SIG-M5 (cell line): Measurements from ENCODE around the gene TBL1X.

Experiments used
- DNase-seq: peaks from one replicate; lab custom pipeline; 2025; lab: John Stamatoyannopoulos, UW

Gene TBL1X

DNA sequence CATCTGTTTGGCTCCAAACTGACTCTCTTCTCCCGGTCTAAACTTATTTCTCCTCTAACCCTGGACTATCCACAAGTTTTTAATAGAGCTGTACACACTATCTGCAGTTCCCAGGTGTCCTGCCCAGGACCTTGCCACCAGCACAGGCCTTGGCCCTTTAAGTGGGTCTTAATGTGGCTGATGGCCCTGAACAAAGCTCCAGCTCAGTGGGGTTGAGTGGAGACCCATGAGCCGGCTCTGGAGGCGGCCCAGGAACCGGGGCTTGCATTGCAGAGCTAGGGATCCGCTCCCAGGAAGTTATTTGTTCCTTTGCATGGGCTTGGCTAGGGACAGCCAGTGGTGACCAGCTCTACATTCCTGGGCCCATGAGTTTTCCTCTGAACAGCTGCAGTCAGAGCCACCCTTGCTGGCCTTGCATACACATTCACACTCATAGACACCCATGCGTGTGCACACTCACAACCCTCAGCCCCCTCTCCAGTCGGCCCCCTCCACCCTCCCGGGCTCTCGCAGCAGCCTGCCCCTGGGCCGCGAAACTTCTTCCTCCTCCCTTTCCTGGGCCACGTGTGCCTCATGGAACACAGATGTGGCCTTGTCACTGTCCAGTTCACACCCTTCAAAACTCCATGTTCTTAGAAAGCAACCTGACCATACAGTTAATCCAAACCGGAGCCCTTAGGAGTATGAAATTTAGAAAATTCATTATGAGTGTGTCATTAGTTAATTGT lies 242.6 kb downstream of the TBL1X start:
- no peak for DNase-seq

DNA sequence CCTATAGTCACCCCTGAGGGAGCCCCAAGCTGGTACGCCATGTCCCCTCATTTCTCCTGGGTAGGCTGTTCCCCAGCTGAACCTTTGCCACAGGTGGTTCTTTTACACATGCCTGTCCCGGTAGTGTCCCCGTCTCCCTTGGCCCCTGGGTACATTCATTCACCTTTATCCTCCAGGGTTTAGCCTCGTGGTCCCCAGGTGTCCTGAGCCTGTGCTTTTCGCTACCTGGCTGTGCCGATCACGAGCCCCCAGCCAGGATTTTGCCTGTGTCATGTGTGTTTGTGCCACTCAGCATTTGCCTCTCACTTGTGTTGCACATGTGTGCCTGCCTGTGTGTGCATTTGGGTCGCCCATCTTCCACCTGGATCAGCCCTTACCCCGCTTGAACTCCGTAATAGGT lies 243.2 kb downstream of the TBL1X start:
- DNase-seq = no peak

GRCh38 chrX:9708923-9709553 lies 244.2 kb downstream of the TBL1X start:
- DNase-seq = no peak

DNA sequence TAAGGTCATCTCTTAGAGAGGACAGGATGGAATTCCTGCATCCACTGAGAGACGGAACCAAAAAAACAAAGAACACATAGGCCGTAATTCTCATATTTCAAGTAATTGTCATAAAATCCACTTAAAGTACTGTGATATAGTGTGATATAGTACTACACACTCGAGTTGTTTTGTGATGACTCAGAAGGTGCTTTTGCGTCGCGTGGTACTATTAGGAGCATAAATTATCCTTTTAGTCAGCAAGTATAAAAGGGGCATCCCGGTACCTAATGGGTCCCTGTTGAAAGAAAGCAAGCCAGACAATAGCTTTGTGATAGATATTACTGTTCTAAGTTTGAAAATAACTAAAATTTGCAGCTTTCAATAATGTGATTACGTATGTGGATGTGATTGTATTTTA lies 245.5 kb downstream of the TBL1X start:
- no peak for DNase-seq

DNA sequence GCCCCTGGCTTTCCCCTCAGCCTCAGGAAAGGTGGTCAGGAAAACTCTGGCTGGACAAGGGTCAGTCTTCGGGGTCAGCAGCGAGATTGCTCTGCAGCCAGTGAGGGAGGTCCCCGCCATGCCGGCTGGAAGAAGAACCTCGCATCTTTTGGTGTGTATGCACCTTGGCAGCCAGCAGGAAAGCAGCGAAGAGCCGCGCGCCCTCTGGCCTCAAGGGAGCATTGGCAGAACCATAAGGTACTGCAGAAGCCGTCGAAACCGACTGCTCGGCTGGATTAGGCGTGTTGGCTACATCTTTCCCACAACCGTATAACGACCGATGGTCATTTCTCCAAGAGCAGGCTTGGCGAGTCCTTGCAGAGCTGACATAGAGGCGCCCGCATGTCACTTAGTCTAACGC lies 252.5 kb downstream of the TBL1X start:
- DNase-seq = no peak

GRCh38 chrX:9724711-9725110 lies 259.9 kb downstream of the TBL1X start:
- no peak for DNase-seq

- DNase-seq = no peak
These were observed 263.4 kb downstream of the TBL1X start for GRCh38 chrX:9728261-9728660.

DNA sequence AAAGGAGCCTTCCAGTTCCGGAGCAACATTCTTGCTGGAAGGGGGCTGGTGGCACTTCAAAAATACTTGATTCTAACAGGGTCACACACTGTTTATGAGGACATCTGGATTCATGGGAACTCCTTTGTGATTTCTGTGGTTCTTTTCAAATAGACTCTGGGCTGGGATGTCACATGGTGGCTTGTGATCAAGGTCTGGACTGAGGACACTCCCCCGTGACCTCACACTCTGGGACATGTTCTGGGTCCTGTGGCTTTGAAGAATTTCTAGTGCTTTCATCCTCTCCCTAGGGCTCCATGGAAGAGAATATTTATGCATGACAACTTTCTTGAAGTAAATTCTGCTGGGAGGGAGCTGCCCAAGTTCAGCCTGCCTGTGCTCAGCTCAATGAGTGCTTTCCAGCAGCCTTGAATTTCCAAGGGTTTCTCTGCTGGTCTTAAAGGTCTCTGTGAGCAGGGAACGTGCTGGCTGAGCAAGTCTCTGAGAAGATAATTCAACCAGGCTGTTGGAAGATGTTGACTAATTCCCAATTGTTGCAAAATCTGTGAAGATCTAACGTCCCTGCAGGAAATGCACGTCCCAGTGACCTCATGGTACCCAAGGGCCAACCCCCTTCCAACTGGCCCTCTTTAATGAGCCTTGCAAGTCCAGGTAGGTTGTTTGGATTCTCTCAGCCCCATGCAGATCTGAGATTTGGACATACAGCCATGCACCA lies 264.5 kb downstream of the TBL1X start:
- DNase-seq = no peak

- no peak for DNase-seq
These were observed 265.2 kb downstream of the TBL1X start for GRCh38 chrX:9730078-9730477.

- no peak for DNase-seq
These were observed 265.9 kb downstream of the TBL1X start for GRCh38 chrX:9730752-9731151.

- DNase-seq = no peak
These were observed 272.5 kb downstream of the TBL1X start for GRCh38 chrX:9737363-9737762.

DNA sequence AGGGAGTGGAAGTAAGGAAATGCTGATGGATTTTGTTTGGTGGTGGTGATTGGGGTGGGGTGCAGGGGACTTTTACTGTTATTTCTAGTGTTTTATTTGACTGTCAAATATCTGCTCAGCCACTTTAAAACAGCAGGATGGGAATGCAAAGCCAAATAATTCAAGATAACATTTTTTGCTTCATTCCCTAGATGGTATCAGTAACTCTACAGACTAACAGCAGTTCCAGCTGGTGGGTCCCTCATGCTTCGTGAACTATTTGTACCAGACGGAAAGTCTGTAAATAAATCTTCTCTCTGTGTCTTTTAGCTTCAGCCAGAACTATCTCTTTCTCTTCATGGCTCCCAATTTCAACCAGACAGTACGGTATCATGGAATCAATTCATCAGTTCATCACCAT lies 273.3 kb downstream of the TBL1X start:
- no peak for DNase-seq

- no peak for DNase-seq
These were observed 274.3 kb downstream of the TBL1X start for GRCh38 chrX:9739130-9739529.

DNA sequence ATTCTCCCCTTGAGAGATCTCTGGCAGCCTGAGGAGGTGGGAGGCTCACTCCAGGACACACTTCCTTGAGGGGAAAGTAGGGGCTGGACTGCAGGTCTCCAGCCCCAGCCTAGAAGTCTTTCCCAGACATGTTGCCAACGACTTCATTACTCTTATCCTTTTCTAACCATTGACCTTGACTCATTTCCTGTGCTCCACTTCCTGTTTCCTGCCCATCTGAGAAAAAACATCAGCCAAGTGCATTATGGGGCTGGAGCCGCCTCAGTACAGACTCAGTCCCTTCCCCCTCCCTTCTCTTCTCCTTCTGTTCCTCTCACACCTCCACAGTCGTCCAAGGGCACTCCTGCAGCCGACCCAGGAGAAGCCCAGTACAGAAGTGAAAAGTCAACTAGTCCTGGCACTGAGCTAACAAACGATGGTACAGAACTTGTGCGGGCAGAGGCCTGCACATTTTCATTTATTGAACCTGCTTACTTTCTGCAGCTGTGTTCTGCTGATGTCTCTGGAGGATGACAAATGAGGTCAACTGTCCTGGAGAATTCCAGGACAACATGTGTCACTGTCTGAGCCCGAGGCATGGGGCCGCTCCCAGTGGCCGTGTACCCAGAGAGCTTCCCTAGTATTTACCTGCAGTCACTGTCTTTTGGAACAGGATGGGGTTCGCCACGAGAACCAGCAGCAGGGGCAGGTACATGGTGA lies 280.7 kb downstream of the TBL1X start:
- DNase-seq = no peak

- no peak for DNase-seq
These were observed 281.5 kb downstream of the TBL1X start for GRCh38 chrX:9746148-9746888.

DNA sequence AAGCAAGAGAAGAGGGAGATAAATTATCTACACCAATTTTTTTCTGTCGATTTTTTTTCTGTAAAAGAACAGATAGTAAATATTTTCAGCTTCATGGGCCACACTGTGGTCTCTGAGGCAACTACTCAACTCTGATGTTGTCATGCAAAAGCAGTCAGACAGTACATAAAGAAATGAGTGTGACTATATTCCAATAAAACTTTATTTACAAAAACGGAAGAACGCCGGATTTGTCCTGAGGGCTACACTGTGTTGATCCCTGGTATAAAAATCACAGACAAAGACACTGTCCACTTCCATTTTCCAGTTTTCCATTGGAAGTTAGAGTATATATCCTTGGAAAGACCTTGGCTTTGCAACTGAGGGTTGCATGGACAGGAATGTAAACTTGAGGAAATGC lies 282.8 kb downstream of the TBL1X start:
- DNase-seq = no peak

DNA sequence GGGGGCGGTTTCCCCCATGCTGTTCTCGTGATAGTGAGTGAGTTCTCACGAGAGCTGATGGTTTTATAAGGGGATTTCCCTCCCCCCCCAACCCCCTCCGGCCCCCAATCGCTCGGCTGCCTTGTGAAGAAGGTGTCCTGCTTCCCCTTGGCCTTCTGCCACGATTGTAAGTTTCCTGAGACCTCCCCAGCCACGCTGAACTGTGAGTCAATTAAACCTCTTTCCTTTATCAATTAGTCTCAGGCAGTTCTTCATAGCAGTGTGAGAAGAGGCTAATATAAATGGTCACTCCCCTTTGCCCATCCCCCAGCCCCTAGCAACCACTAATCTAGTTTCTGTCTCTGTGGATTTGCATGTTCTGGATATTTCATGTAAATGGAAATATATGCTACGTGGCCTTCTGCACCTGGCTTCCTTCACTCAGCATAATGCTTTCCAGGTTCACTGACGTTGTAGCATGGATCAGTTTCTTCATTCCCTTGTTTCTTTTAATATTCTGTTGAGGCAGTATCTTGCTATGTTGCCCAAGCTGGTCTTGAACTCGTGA lies 284.4 kb downstream of the TBL1X start:
- DNase-seq = no peak

- DNase-seq = no peak
These were observed 292.5 kb downstream of the TBL1X start for GRCh38 chrX:9757366-9757765.

- DNase-seq = no peak
These were observed 293.3 kb downstream of the TBL1X start for GRCh38 chrX:9758021-9758638.

GRCh38 chrX:9759337-9759736 lies 294.5 kb downstream of the TBL1X start:
- DNase-seq = no peak

DNA sequence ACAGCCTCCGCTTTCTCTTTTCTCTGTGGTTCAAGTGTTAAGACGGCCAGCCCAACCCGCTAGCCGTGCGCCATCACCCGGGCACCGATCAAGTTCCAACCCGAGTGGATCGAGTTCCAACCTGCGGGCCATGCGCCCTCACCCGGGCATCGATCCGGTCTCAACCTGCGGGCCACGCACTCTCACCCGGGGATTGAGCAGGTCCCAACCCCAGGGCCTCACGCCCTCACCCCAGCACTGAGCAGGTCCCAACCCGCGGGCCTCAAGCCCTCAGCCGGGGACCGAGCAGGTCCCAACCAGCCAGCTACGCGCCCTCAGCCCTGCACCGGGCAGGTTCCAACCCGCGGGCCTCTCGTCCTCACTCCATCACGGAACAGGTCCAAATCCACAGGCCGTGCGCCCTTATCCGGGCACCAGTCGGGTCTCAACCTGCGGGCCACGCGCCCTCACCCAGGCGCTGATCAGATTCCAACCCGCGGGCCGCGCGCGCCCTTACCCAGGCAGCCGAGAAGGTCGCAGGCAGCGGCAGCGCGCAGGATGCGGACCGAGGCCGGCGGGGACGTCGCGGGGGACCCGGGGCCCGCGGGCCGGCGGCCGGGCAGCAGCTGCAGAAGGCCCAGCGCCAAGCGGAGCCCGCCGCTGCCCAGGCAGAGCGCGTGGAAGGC lies 300.3 kb downstream of the TBL1X start:
- DNase-seq = no peak
